ENCODE data around the gene F8. TPM values are rescaled to one million over a fixed set of nuclear protein-coding genes. Genes with fewer than 3 reads are reported as not detected.
"Not testable (repeated sequence)": the region's sequence is repeated elsewhere in the genome, so short reads cannot be mapped to it uniquely, and the experiment has no call there.

Gene F8
- total RNA-seq, 1 experiment from 2014 or later, result 0.44 TPM

DNA sequence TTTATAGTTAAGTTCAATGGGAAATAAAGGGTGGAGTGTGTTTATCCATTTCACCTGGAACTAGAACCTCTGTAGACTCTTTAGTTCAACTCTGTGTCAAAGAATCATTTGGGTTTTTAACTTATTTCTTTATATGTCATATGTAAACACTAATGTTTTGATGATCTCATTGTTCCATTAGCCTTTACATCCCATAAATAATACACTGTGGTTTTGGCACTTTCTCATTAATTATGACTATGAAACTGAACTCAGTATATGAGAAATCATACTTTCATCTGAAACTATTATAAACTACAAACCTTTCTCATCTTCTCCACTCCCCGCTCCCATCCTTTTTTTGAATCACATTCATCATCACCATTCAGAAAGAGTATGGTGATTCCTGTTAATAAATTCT lies 31.0 kb downstream of the F8 start:
- in situ Hi-C loops (cut with HindIII; ENCODE audit: low sequenced_read_pairs), result no loop called here
- DNase-seq (ENCODE audit: low spot score), result no peak

DNA sequence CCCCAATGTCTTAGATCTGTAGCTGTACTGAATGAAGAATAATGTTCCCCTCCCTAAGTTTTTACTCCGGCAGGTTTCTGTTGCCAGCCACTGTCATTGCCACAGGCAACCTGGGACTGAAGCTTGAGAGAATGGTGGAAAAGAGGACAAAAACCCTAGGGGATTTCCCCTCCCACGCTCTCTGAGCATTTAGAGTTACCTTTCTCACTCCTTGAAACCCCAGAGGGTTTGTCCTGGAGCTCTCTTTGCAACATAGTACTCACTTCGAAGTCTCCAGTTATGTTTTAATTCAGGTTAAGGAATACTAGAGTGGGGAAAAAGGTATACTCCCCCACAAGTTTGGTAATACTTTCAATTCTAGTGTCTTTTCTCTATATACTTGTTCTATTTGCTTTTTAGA lies 31.5 kb downstream of the F8 start:
- no peak for DNase-seq (ENCODE audit: low spot score)
- in situ Hi-C loops (cut with HindIII; ENCODE audit: low sequenced_read_pairs), result no loop called here

GRCh38 chrX:154990496-154990895 lies 32.0 kb downstream of the F8 start:
- in situ Hi-C loops (cut with HindIII; ENCODE audit: low sequenced_read_pairs), result no loop called here
- DNase-seq (ENCODE audit: low spot score), result no peak

DNA sequence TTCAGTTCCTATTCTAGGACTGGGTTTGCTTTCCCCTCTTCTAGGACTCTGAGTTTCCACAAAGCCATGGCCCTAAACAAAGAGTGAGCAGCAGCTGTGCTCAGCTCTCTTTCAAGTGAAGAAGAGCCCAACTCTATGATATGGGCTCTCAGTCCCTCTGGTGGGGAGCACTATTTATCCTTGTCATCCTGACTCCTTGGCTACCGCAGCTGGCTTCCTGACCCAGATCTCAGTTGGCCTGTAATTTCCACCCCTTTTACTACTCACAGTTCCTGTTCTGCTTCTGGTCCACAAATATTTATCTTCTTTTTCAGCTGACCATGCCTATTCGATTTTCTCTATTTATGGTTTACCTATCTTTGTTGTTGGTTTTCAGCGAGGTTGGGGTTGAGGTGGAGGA lies 33.8 kb downstream of the F8 start:
- in situ Hi-C loops (cut with HindIII; ENCODE audit: low sequenced_read_pairs), result no loop called here
- no peak for DNase-seq (ENCODE audit: low spot score)

DNA sequence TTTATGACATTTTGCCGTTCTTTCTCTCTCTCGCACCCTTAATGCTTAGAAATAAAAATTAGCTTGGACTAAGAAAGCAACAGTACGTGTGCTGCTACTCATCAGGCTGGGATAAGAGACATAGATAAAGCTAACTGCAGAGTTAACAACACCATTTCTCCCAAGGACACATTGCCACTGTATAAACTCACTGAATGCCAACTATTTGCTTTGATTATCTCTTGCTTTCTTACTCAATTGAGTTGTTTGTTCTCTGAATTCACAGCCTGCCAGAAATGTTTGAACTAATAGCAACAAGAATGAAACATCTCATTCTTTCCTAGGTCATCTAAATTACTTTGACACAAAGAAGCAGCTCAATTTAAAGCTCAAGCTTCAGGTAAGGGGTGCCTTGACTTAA lies 34.6 kb downstream of the F8 start:
- no peak for DNase-seq (ENCODE audit: low spot score)
- in situ Hi-C loops (cut with HindIII; ENCODE audit: low sequenced_read_pairs), result no loop called here

DNA sequence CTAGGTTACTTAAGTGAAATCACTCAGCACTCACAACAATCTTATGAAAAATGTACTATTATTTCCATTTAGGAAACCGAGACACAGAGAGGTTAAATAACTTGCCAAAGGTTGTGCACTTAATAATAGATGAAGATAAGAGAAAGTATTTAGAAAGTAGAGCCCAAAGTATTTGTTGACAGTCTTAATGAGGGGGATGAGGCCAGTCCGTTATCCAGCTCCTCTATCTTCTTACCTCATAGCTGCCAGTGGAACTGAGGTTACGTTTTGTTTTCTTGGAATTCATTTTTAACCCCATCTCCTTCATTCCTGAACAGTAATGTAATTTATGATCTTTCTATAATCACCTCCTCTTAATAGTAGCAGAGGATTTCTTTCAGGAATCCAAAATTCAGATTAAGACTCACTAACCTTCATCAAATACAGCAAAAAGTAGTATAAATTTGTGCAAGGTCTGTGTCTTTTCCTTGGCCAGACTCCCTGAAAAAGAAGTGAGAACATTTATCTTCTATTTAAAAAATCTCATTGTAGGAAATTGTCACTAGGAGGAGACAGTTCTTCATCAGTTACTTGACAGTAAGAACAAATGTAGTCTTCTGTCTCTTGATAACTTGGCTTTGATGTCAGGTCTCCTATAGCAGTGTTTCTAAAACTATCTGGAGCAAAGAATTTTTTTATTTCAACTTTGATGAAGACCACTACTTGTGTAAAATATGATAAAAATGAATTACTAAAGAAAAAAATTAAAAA lies 35.5 kb downstream of the F8 start:
- in situ Hi-C loops (cut with HindIII; ENCODE audit: low sequenced_read_pairs), result no loop called here

DNA sequence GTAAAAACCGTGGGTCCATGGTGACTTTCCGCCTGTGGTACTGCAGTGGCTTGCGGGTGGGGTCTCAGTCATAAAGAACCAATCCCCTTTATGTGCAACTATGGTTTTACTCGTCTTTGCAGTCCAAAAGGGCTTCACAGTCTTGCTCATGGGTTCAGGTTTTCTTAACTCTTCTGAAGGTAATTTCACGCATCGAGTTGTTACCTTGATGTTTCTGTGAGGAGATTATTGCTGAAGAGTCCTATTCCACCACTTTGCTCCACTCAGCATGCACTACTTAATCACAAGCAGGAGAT lies 41.5 kb downstream of the F8 start:
- no peak for DNase-seq (ENCODE audit: low spot score)
- in situ Hi-C loops (cut with HindIII; ENCODE audit: low sequenced_read_pairs), result no loop called here

More for the DNA sequence above, 35.5 kb downstream of the F8 start:
- no peak for DNase-seq (ENCODE audit: low spot score)

- peak; percentile 63 for DNase-seq (ENCODE audit: low spot score)
- in situ Hi-C loops (cut with HindIII; ENCODE audit: low sequenced_read_pairs), result no loop called here
Observed at GRCh38 chrX:154980330-154981115, 42.0 kb downstream of the F8 start.

- DNase-seq (ENCODE audit: low spot score), result no peak
- in situ Hi-C loops (cut with HindIII; ENCODE audit: low sequenced_read_pairs), result no loop called here
Observed at GRCh38 chrX:154979629-154980028, 42.9 kb downstream of the F8 start.

GRCh38 chrX:154968353-154968752 lies 54.2 kb downstream of the F8 start:
- no peak for DNase-seq (ENCODE audit: low spot score)
- in situ Hi-C loops (cut with HindIII; ENCODE audit: low sequenced_read_pairs), result no loop called here

- in situ Hi-C loops (cut with HindIII; ENCODE audit: low sequenced_read_pairs), result no loop called here
- no peak for DNase-seq (ENCODE audit: low spot score)
Observed at GRCh38 chrX:154967603-154968002, 54.9 kb downstream of the F8 start.

DNA sequence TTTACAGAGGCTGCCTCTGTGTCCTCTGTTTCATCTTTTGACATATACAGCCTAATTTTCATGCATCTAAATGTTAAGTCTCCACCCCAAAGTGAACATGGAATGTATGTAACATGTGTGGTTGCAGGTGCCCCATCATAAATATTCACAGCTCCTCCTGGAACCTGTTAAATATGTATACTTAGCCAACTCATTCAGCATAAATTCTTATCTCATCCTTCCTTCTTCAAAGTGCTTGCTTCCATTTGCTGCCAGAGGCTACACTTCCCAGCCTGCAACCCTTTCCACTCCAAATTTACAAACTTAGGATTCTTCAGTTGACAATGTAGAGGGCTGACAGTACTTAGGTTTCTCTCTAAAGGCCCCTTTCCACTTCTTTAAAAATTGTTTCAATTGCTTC lies 60.6 kb downstream of the F8 start:
- in situ Hi-C loops (cut with HindIII; ENCODE audit: low sequenced_read_pairs), result no loop called here
- DNase-seq (ENCODE audit: low spot score), result no peak

DNA sequence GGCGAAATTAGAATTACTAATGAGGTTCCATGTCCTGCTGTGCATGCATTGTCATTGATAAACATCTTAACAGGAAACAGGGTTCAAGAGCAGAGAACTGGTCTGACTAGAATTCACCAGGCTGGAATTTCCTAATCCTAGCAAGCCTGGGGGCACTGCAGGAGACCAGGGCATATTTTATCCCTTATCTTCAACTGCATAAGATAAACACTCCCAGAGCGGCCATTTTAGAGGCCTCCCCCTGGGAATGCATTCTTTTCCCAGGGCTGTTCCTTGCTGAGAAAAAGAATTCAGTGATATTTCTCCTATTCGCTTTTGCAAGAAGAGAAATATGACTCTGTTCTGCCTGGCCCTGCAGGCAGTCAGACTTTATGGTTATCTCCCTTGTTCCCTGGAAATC lies 66.7 kb downstream of the F8 start:
- DNase-seq (ENCODE audit: low spot score); in situ Hi-C loops (cut with HindIII; ENCODE audit: low sequenced_read_pairs): not testable (repeated sequence)

GRCh38 chrX:154939265-154939664 lies 83.3 kb downstream of the F8 start:
- DNase-seq (ENCODE audit: low spot score); in situ Hi-C loops (cut with HindIII; ENCODE audit: low sequenced_read_pairs): not testable (repeated sequence)

DNA sequence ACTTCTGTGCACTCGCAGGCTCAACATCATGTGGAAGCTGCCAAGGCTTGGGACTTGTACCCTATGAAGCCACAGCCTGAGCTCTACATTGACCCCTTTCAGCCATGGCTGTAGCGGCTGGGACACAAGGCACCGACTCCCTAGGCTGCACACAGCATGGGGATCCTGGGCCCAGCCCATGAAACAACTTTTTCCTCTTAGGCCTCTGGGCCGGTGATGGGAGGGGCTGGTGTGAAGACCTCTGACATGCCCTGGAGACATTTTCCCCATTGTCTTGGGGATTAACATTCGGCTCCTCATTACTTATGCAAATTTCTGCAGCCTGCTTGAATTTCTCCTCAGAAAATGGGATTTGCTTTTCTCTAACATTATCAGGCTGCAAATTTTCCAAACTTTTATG lies 97.8 kb downstream of the F8 start:
- in situ Hi-C loops (cut with HindIII; ENCODE audit: low sequenced_read_pairs); DNase-seq (ENCODE audit: low spot score): not testable (repeated sequence)

- DNase-seq (ENCODE audit: low spot score), result peak; percentile 81
- in situ Hi-C loops (cut with HindIII; ENCODE audit: low sequenced_read_pairs), result no loop called here
Observed at GRCh38 chrX:154918060-154918483, 104.5 kb downstream of the F8 start.

DNA sequence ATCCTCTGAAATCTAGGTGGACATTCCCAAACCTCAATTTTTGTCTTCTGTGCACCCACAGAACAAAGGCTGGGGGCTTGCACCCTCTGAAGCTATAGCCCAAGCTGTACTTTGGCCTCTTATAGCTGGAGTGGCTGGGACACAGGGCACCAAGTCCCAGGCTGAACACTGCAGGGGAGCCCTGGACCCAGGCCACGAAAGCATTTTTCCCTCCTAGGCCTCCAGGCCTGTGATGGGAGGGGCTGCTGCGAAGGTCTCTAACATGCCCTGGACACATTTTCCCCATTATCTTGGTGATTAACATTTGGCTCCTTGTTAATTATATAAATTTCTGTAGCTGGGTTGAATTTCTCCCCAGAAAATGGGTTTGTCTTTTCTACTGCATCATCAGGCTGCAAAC lies 108.5 kb downstream of the F8 start:
- no peak for DNase-seq (ENCODE audit: low spot score)
- in situ Hi-C loops (cut with HindIII; ENCODE audit: low sequenced_read_pairs), result no loop called here

DNA sequence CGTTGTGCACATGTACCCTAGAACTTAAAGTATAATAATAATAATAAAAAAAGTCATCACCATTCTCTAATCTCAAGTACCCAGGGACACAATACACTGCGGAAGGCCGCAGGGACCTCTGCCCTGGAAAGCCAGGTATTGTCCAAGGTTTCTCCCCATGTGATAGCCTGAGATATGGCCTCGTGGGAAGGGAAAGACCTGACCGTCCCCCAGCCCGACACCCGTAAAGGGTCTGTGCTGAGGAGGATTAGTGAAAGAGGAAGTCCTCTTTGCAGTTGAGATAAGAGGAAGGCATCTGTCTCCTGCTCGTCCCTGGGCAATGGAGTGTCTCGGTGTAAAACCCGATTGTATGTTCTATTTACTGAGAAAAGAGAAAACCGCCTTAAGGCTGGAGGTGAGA lies 112.0 kb downstream of the F8 start:
- DNase-seq (ENCODE audit: low spot score); in situ Hi-C loops (cut with HindIII; ENCODE audit: low sequenced_read_pairs): not testable (repeated sequence)

DNA sequence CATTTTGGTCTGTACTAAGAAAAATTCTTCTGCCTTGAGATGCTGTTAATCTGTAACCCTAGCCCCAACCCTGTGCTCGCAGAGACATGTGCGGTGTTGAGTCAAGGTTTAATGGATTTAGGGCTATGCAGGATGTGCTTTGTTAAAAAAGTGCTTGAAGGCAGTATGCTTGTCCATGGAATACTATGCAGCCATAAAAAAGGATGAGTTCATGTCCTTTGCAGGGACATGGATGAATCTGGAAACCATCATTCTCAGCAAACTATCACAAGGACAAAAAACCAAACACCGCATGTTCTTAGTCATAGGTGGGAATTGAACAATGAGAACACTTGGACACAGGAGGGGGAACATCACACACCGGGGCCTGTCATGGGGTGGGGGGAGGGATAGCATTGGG lies 112.5 kb downstream of the F8 start:
- in situ Hi-C loops (cut with HindIII; ENCODE audit: low sequenced_read_pairs); DNase-seq (ENCODE audit: low spot score): not testable (repeated sequence)

DNA sequence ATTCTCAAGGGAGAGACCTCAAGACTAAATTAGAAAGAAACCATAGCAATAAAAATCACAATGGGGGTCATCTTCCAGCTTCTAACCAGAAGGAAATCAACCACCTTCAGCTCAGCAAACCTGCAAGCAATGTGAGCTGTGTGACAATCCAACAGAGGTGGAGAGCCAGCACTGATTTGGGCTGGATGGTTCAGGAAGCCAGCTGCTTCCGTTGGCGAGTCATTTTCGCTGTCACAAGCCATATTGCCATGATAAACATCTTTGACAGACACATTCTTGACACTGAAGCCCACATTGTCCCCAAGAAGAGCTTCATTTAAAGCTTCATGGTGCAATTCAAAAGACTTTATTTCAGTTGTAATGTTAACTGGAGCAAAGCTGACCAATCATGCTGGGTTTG lies 113.7 kb downstream of the F8 start:
- no peak for DNase-seq (ENCODE audit: low spot score)
- in situ Hi-C loops (cut with HindIII; ENCODE audit: low sequenced_read_pairs), result no loop called here

DNA sequence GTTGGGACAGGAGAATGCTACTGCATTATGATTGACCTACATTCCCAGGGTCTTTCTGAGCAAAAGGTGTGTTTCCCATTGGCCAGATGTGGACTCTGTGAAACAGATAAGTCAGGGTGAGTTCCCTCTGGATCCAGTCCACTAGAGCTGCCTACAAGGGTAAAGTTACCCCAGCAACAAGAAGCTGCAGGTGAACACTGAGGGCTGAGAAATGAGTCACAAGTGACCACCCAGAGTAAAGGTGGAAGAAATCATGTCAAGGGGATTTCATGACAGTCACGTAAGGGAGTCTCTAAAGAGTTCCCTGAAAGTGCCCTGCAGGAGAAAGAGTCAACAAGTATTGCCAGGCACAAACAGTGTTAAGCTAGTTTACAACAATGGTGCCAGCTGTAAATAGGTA lies 120.1 kb downstream of the F8 start:
- in situ Hi-C loops (cut with HindIII; ENCODE audit: low sequenced_read_pairs), result no loop called here
- no peak for DNase-seq (ENCODE audit: low spot score)

Data from G401 (cell line).